Stimulated activated CD8-positive, alpha-beta memory T cell treated with anti-CD3 and anti-CD28 coated beads, Interleukin-2, amount 100 ng/mL, for 1 hour (primary cell): ENCODE data around the gene TARDBP.
"Not testable (repeated sequence)": the region's sequence is repeated elsewhere in the genome, so short reads cannot be mapped to it uniquely, and the experiment has no call there.

Source experiments
- DNase-seq, 2 donors: peaks; one replicate each; pipeline ENCODE4 v3.0.0-alpha.2; 2020; ENCODE audit warnings: low read depth in 2 of 2

Gene TARDBP

GRCh38 chr1:11012260-11013159, at the start of gene TARDBP:
TARDBP (plus strand) TSS chr1:11012654; CDS start chr1:11013728, 1,074 bp downstream.
- DNase-seq: peak; percentile 70 to 76

- DNase-seq: no peak
These were observed 46.8 kb upstream of the TARDBP start for GRCh38 chr1:10965546-10966226.

GRCh38 chr1:10967090-10967489, 45.4 kb upstream of the TARDBP start:
- no peak for DNase-seq

GRCh38 chr1:10968411-10968826, 44.0 kb upstream of the TARDBP start:
- DNase-seq: no peak

- DNase-seq: no peak
These were observed 43.0 kb upstream of the TARDBP start for GRCh38 chr1:10969267-10969970.

- no peak for DNase-seq
These were observed 42.5 kb upstream of the TARDBP start for GRCh38 chr1:10969971-10970332.

- DNase-seq: no peak
These were observed 38.9 kb upstream of the TARDBP start for GRCh38 chr1:10973552-10973951.

GRCh38 chr1:10973956-10974881, 38.2 kb upstream of the TARDBP start:
- DNase-seq: no peak

- no peak for DNase-seq
These were observed 36.7 kb upstream of the TARDBP start for GRCh38 chr1:10975567-10976326.

GRCh38 chr1:10978719-10979118, 33.7 kb upstream of the TARDBP start:
- DNase-seq: no peak

GRCh38 chr1:10979483-10979920, 33.0 kb upstream of the TARDBP start:
- no peak for DNase-seq

GRCh38 chr1:10980094-10980577, 32.3 kb upstream of the TARDBP start:
- DNase-seq: no peak

- DNase-seq: no peak
These were observed 31.4 kb upstream of the TARDBP start for GRCh38 chr1:10980841-10981727.

- DNase-seq: no peak
These were observed 25.9 kb upstream of the TARDBP start for GRCh38 chr1:10986525-10986890.

- DNase-seq: no peak
These were observed 24.5 kb upstream of the TARDBP start for GRCh38 chr1:10987840-10988417.

GRCh38 chr1:10989095-10989494, 23.4 kb upstream of the TARDBP start:
- DNase-seq: no peak

GRCh38 chr1:10989920-10990516, 22.4 kb upstream of the TARDBP start:
- not testable (repeated sequence) for DNase-seq

- DNase-seq: no peak
These were observed 21.6 kb upstream of the TARDBP start for GRCh38 chr1:10990828-10991227.

GRCh38 chr1:10992004-10992403, 20.4 kb upstream of the TARDBP start:
- not testable (repeated sequence) for DNase-seq
